HG03280 (cell line): ENCODE results near the gene CARD6.
"Not testable (repeated sequence)": the region's sequence is repeated elsewhere in the genome, so short reads cannot be mapped to it uniquely, and the experiment has no call there.

Experiments used
- ATAC-seq: cut with Tn5 transposase; IDR thresholded peaks from one replicate; pipeline ENCODE4 v1.9.1; 2021; ENCODE audit warnings: mild to moderate bottlenecking, moderate library complexity; ENCODE audit not compliant: unreplicated experiment

Gene CARD6, protein sequence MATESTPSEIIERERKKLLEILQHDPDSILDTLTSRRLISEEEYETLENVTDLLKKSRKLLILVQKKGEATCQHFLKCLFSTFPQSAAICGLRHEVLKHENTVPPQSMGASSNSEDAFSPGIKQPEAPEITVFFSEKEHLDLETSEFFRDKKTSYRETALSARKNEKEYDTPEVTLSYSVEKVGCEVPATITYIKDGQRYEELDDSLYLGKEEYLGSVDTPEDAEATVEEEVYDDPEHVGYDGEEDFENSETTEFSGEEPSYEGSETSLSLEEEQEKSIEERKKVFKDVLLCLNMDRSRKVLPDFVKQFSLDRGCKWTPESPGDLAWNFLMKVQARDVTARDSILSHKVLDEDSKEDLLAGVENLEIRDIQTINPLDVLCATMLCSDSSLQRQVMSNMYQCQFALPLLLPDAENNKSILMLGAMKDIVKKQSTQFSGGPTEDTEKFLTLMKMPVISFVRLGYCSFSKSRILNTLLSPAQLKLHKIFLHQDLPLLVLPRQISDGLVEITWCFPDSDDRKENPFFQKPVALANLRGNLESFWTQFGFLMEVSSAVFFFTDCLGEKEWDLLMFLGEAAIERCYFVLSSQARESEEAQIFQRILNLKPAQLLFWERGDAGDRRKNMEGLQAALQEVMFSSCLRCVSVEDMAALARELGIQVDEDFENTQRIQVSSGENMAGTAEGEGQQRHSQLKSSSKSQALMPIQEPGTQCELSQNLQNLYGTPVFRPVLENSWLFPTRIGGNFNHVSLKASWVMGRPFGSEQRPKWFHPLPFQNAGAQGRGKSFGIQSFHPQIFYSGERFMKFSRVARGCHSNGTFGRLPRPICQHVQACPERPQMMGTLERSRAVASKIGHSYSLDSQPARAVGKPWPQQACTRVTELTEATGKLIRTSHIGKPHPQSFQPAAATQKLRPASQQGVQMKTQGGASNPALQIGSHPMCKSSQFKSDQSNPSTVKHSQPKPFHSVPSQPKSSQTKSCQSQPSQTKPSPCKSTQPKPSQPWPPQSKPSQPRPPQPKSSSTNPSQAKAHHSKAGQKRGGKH

GRCh38 chr5:40841068-40841805 is at the start of gene CARD6:
Gene CARD6 (plus strand): TSS chr5:40841367. CDS start chr5:40841383, 16 bp downstream.
- ATAC-seq, result peak; percentile 45

DNA sequence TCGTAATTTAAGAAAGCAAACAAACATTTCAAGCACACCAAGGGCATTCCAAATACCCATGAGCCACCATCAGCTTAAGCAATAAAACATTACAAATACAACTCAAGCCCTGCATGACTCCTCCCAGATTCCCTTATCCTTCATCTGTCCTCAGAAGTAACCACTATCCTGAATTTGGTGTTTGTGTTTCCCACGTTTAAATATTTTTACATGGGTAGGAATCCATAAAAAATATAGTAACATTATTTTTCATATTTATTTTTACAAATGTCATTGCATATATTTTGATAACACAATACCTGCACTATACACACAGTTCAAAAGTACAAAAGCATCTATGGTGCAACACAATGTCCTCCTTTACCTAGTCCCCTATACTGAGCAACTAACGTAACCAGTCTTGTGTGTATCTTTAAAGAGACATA is 49.4 kb upstream of the CARD6 start:
- no peak for ATAC-seq

DNA sequence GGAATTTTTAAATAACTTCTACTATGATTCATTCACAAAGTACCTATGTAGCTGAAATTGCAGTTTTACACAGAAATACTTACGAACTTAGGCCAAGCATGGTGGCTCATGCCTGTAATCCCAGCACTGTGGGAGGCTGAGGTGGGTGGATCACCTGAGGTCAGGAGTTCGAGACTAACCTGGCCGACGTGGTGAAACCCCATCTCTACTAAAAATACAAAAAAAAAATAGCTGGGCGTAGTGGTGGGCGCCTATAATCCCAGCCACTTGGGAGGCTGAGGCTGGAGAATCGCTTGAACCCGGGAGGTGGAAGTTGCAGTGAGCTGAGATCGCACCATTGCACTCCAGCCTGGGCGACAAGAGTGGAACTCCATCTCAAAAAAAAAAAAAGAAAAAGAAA is 48.5 kb upstream of the CARD6 start:
- not testable (repeated sequence) for ATAC-seq

- not testable (repeated sequence) for ATAC-seq
These were observed 46.8 kb upstream of the CARD6 start for GRCh38 chr5:40794340-40794739.

DNA sequence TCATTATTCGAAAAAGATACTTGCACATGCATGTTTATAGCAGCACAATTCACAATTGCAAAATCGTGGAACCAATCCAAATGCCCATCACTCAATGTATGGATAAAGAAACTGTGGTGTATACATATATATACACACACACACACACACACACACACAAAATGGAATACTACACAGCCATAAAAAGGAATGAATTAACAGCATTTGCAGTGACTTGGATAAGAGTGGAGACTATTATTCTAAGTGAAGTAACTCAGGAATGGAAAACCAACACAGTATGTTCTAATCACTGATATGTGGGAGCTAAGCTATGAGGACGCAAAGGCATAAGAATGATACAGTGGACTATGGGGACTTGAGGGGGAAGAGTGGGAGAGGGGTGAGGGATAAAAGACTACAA is 46.3 kb upstream of the CARD6 start:
- ATAC-seq, result not testable (repeated sequence)

GRCh38 chr5:40796487-40796889 is 44.7 kb upstream of the CARD6 start:
- no peak for ATAC-seq

- peak; percentile 33 for ATAC-seq
These were observed 43.7 kb upstream of the CARD6 start for GRCh38 chr5:40797273-40798011.

- ATAC-seq, result peak; percentile 99
These were observed 43.0 kb upstream of the CARD6 start, which contains the start of gene PRKAA1 for GRCh38 chr5:40798012-40798800. Gene PRKAA1 (minus strand): TSS chr5:40798374. CDS start chr5:40798189, 185 bp downstream.

- ATAC-seq, result no peak
These were observed 42.4 kb upstream of the CARD6 start for GRCh38 chr5:40798801-40799210.

DNA sequence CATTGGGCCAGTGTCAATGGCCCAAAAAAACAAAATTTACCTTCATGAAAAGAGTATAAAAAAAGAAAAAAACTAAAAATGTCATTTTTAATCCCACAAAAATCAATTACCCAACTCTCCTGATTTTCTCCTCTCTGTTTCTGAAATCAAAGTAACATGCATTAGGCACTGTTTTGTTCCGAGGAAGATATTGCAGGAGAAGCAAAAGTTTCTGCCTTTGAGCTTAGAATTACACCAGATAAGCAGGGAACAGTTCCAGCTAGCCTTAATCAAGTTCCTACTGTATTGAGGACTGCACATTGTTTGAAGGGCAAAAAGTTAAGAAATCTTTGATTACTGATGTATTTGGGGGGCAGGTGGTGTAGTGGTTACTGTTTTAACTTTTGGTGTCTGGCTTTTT is 41.9 kb upstream of the CARD6 start:
- ATAC-seq, result no peak

GRCh38 chr5:40801771-40802562 is 39.2 kb upstream of the CARD6 start:
- ATAC-seq, result no peak

- no peak for ATAC-seq
These were observed 29.0 kb upstream of the CARD6 start for GRCh38 chr5:40812125-40812524.

GRCh38 chr5:40813698-40814281 is 27.4 kb upstream of the CARD6 start:
- ATAC-seq, result no peak

DNA sequence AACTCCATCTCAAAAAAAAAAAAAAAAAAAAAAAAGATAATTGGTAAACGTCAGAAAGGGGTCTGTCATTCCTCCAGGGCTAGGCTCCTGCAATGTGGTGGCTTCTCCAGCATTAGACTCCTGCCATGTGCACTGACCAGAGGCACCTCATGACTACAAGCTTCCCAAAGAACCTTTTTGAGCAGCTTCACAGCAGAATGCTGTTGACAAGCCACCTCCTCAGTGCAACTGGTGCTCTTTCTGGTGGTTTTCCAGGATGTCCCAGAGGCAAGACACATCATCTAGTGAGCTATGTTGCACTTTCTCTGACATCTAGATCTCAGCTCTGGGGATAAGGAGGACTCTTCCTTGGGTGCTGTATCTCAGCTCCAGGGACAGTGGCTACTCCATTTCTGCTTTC is 17.7 kb upstream of the CARD6 start:
- ATAC-seq, result no peak

DNA sequence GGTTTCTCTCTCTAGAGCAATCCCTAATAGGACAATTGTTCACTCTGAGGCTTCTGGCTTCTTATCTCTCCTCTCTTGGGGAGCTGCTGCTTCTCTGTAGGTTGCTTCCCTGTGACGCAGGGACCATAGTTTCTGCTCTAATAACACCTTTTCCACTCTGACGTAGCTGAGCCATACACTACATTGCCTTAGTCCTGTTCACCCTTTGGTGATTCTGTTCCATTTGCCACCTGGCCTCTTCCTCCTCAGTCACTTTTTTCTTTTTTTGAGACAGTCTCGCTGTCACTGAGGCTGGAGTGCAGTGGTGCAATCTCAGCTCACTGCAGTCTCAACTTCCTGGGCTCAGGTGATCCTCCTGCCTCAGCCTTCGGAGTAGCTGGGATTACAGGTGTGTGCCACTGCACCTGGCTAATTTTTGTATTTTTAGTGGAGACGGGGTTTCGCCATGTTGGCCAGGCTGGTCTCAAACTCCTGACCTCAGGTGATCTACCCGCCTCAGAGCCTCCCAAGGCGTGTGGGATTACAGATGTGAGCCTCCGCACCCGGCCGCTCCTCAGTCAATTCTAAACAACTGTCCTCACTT is 15.6 kb upstream of the CARD6 start:
- not testable (repeated sequence) for ATAC-seq

DNA sequence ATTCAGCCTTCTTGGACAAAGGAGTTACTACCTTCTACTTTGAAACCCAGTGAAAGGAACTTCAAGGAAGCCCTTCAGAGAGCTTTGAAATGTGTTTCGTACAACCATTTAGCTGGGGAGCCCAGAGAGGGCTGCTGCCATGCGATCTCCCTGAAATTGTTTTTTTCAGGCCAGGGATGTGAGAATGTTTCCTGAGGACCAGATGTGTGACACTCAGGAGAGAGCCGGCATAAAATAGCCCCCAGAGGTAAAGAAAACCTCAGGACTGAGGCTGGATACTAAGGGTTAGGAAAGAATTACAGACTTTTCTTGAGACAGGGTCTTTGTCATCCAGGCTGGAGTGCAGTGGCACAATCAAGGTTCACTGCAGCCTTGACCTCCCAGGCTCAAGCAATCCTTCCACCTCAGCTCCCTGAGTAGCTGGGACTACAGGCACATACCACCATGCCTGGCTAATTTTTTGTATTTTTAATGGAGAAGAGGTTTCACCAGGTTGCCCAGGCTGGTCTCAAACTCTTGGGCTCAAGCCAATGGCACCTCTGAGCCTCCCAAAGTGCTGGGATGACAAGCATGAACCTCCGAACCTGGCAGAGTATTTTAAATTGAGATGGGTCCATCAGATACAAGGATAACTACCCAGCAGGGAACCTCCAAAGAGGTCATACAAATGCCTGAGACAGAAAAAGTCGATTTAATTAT is 14.5 kb upstream of the CARD6 start:
- ATAC-seq, result no peak
